HepG2 (cell line): Measurements from ENCODE around the gene ST3GAL4. TPM values are rescaled to one million over a fixed set of nuclear protein-coding genes. Genes with fewer than 3 reads are reported as not detected.

Source experiments
- ATAC-seq: fragments of 200-7000 bp; cut with Tn5 transposase; 3 replicates; pipeline ENCODE4 v1.9.1; 2020; ENCODE audit warnings: mild to moderate bottlenecking, moderate library complexity
- BruUV-seq: library from RNA; stranded (reverse); fragments of 400-500 nt; replicated peaks from 2 replicates; lab custom pipeline; 2021; lab: Mats Ljungman, UMichigan
- CTCF ChIA-PET: fragments of 300-600 bp; formaldehyde crosslinking; extraction: SDS; loops from one replicate; lab custom pipeline; 2021; ENCODE audit warnings: low total read pairs, inconsistent platforms, low intra/inter-chr PET ratio; lab: Yijun Ruan, JAX
- POLR2A ChIA-PET: fragments of 350-600 bp; sonication (Branson Sonifier 250); formaldehyde crosslinking; loops from one replicate; lab custom pipeline; 2020; ENCODE audit warnings: antibody characterized with exemption, inconsistent platforms; lab: Yijun Ruan, JAX
- DNase-seq: peaks from one replicate; pipeline ENCODE4 v3.0.0-alpha.2; 2015; ENCODE audit warnings: low spot score
- FAIRE-seq: peaks from 3 replicates; lab custom pipeline; 2011; peaks lifted over from hg19 to GRCh38; lab: Jason Lieb, UNC
- H2AFZ ChIP-seq: one replicate; pipeline ENCODE4 v1.6.1; 2011; ENCODE audit warnings: low read length, inconsistent platforms
- H3K27ac ChIP-seq: fragments of 300-600 bp; 3 replicates; pipeline ENCODE4 v1.8.0; 2011; ENCODE audit warnings: mixed run types, mild to moderate bottlenecking, mixed read lengths, low read length, inconsistent platforms; ENCODE audit not compliant: insufficient read depth; ENCODE audit errors: extremely low read length
- H3K27me3 ChIP-seq, 2 experiments: fragments of 200-600 bp in 1 of 2; 2 replicates in 1 of 2; 3 replicates in 1 of 2; pipeline versions ENCODE4 v1.6.0 to v1.8.0; 2011; ENCODE audit warnings: low read length in 2 of 2, mild to moderate bottlenecking in 2 of 2, moderate library complexity in 2 of 2, inconsistent platforms in 1 of 2; ENCODE audit not compliant: insufficient read depth in 2 of 2, control insufficient read depth in 1 of 2
- H3K36me3 ChIP-seq, 2 experiments: fragments of 200-600 bp in 1 of 2; replicated peaks in 1 of 2; 2 replicates in 1 of 2; 3 replicates in 1 of 2; pipeline versions ENCODE4 v1.5.1 to v1.8.0; 2011; ENCODE audit warnings: low read length in 2 of 2, inconsistent platforms in 1 of 2; ENCODE audit not compliant: insufficient read depth in 2 of 2, control insufficient read depth in 1 of 2
- H3K4me1 ChIP-seq: 2 replicates; pipeline ENCODE4 v1.5.1; 2012; ENCODE audit warnings: low read length, inconsistent platforms; ENCODE audit not compliant: insufficient read depth
- H3K4me2 ChIP-seq: 2 replicates; pipeline ENCODE4 v1.6.0; 2011; ENCODE audit warnings: low read depth, low read length, inconsistent platforms
- H3K4me3 ChIP-seq, 3 experiments: fragments of 200-600 bp in 1 of 3; sonication (generic), shearing (Covaris generic) in 1 of 3; replicated peaks in 1 of 3; 2 replicates each; pipeline ENCODE4 v1.5.1; 2011 to 2016; ENCODE audit warnings: low read length in 3 of 3, inconsistent platforms in 2 of 3, low read depth in 2 of 3, mild to moderate bottlenecking in 2 of 3, control low read depth in 1 of 3, mixed read lengths in 1 of 3; ENCODE audit not compliant: insufficient read depth in 1 of 3
- H3K79me2 ChIP-seq: one replicate; pipeline ENCODE4 v1.6.1; 2011; ENCODE audit warnings: low read length, inconsistent platforms; ENCODE audit not compliant: insufficient read depth
- H3K9ac ChIP-seq: 2 replicates; pipeline ENCODE4 v1.6.0; 2011; ENCODE audit warnings: mild to moderate bottlenecking, low read depth, low read length, inconsistent platforms; ENCODE audit not compliant: insufficient read depth
- H3K9me3 ChIP-seq: 2 replicates; pipeline ENCODE4 v1.5.1; 2012; ENCODE audit warnings: mild to moderate bottlenecking, low read length
- H4K20me1 ChIP-seq: 2 replicates; pipeline ENCODE4 v1.6.0; 2011; ENCODE audit warnings: inconsistent platforms, mild to moderate bottlenecking, low read length, moderate library complexity; ENCODE audit not compliant: insufficient read depth
- ASH2L ChIP-seq: fragments of 300-600, 200-600 bp; sonication (generic); IDR thresholded peaks from 2 replicates; pipeline ENCODE4 v1.7.0; 2017; ENCODE audit warnings: low read depth, mild to moderate bottlenecking, moderate library complexity, mixed read lengths, low read length; ENCODE audit not compliant: insufficient read length
- CTCF ChIP-seq: sonication (generic); formaldehyde crosslinking; IDR thresholded peaks from 2 replicates; pipeline ENCODE4 v1.5.0; 2020; ENCODE audit warnings: mild to moderate bottlenecking, missing genetic modification reagents, moderate library complexity
- MBD4 ChIP-seq: IDR thresholded peaks from 2 replicates; pipeline ENCODE4 v1.6.1; 2012; ENCODE audit warnings: low read length, inconsistent platforms, borderline replicate concordance
- SOX13 ChIP-seq, 3 experiments: fragments of 450-650 bp in 1 of 3; sonication (generic) in 1 of 3; formaldehyde crosslinking in 1 of 3; IDR thresholded peaks in 2 of 3; conservative IDR thresholded peaks in 1 of 3; 2 replicates each; pipeline versions ENCODE4 v1.5.0 to v1.6.1; 2016 to 2020; ENCODE audit warnings: antibody characterized with exemption in 1 of 3, mild to moderate bottlenecking in 1 of 3, missing compliant biosample characterization in 1 of 3, missing genetic modification reagents in 1 of 3, moderate library complexity in 1 of 3
- SOX5 ChIP-seq: IDR thresholded peaks from 2 replicates; pipeline ENCODE4 v1.6.1; 2016; ENCODE audit warnings: borderline replicate concordance
- STAT5B ChIP-seq: sonication (generic); formaldehyde crosslinking; IDR thresholded peaks from 2 replicates; pipeline ENCODE4 v1.4.0; 2020; ENCODE audit warnings: missing genetic modification reagents
- ZNF17 ChIP-seq: sonication (generic); formaldehyde crosslinking; IDR thresholded peaks from 2 replicates; pipeline ENCODE4 v1.5.0; 2020; ENCODE audit warnings: mild to moderate bottlenecking, missing genetic modification reagents
- ZNF33A ChIP-seq: sonication (generic); formaldehyde crosslinking; IDR thresholded peaks from 2 replicates; pipeline ENCODE4 v1.5.1; 2020; ENCODE audit warnings: missing genetic modification reagents, mild to moderate bottlenecking, moderate library complexity, borderline replicate concordance
- WGBS: methylation state at CpG from one replicate; pipeline ENCODE4 v1.1.6; 2017; ENCODE audit warnings: low lambda C conversion rate; 5-methylcytosine and 5-hydroxymethylcytosine counted together
- in situ Hi-C: cut with HindIII; loops from 2 replicates; pipeline ENCODE4 v1.10.0; 2017; ENCODE audit warnings: low pct_unique_long_range_greater_than_20kb; ENCODE audit not compliant: extremely low pct_ligation_motif_present
- intact Hi-C: fragments of 100-400 bp; cut with micrococcal nuclease; formaldehyde crosslinking; loops from one replicate; pipeline ENCODE4 v1.10.0; 2022; ENCODE audit not compliant: unreplicated experiment
- polyA plus RNA-seq, 8 experiments: library from polyadenylated mRNA; depleted of rRNA in 3 of 8; stranded (reverse) in 7 of 8; unstranded in 1 of 8; fragments of >200 nt; fragmentation: Illumina TruSeq in 4 of 8; extraction: Trizol in 4 of 8; gene quantifications; 2 replicates each; pipeline versions ENCODE4 v1.2.1 to v1.2.3, GENCODE V29; 2011 to 2016; ENCODE audit warnings: low read depth in 4 of 8, missing spikeins in 1 of 8, mixed read lengths in 1 of 8; ENCODE audit not compliant: insufficient read depth in 1 of 8
- total RNA-seq, 5 experiments: library from RNA; depleted of rRNA; stranded (reverse); fragments of >200 nt; fragmentation: Illumina TruSeq; extraction: Trizol; gene quantifications; 2 replicates each; pipeline ENCODE4 v1.2.3, GENCODE V29; 2016; ENCODE audit warnings: low read depth in 1 of 5
- TF ChIP-seq, protein P1 (sequence below): sonication (generic); formaldehyde crosslinking; IDR thresholded peaks from 2 replicates; pipeline ENCODE4 v1.9.0; 2021; ENCODE audit warnings: missing genetic modification reagents, mild to moderate bottlenecking, borderline replicate concordance
- TF ChIP-seq, protein P2 (sequence below): sonication (generic); formaldehyde crosslinking; IDR thresholded peaks from 2 replicates; pipeline ENCODE4 v1.4.0; 2020; ENCODE audit warnings: missing genetic modification reagents

ST3GAL4 gene
- total and polyA plus RNA-seq, 2 of the 13 experiments (the other 11 are each of a cell fraction or from before 2014, with no cell fraction given), result 9.1 to 13.3 TPM

- H3K4me1 ChIP-seq, result peaks cover 6% of the 10 kb centered on the region; the same call in 1 of the 2 replicates
- H3K79me2 ChIP-seq, result no peaks in the 10 kb centered on the region
- no peaks in the 10 kb centered on the region for H3K36me3 ChIP-seq
- ATAC-seq, result no peak
- no peak overlapping the region for H2AFZ ChIP-seq
- FAIRE-seq, result no peak
- 50% methylated on average over 4 of the region's 7 CpGs for whole genome bisulfite sequencing
- no peak overlapping the region for H3K9ac ChIP-seq
- in situ Hi-C loops, result loop anchor here (10.0 to 25.0 kb wide), 2 partner anchors 909 to 1726 kb away; no protein-coding TSS in a partner anchor
- H3K4me2 ChIP-seq, result no peak overlapping the region
- no peak overlapping the region for H3K4me3 ChIP-seq
- TF ChIP-seq ASH2L (no peak), STAT5B (CRISPR knock-in tag) (no peak), MBD4 (no peak), CTCF (no peak), SOX5 (no peak), SOX13 (IDR thresholded peaks at IDR 0.05) (no peak), SOX13 (CRISPR knock-in tag; conservative IDR thresholded peaks at IDR 0.05 in 1 of 2, IDR thresholded peaks at IDR 0.05 in 1 of 2) (no peak), ZNF33A (no peak), ZNF17 (CRISPR knock-in tag) (no peak)
- TF ChIP-seq, protein P1, sequence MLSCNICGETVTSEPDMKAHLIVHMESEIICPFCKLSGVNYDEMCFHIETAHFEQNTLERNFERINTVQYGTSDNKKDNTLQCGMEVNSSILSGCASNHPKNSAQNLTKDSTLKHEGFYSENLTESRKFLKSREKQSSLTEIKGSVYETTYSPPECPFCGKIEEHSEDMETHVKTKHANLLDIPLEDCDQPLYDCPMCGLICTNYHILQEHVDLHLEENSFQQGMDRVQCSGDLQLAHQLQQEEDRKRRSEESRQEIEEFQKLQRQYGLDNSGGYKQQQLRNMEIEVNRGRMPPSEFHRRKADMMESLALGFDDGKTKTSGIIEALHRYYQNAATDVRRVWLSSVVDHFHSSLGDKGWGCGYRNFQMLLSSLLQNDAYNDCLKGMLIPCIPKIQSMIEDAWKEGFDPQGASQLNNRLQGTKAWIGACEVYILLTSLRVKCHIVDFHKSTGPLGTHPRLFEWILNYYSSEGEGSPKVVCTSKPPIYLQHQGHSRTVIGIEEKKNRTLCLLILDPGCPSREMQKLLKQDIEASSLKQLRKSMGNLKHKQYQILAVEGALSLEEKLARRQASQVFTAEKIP (CRISPR knock-in tag), result no peak
- TF ChIP-seq, protein P2, sequence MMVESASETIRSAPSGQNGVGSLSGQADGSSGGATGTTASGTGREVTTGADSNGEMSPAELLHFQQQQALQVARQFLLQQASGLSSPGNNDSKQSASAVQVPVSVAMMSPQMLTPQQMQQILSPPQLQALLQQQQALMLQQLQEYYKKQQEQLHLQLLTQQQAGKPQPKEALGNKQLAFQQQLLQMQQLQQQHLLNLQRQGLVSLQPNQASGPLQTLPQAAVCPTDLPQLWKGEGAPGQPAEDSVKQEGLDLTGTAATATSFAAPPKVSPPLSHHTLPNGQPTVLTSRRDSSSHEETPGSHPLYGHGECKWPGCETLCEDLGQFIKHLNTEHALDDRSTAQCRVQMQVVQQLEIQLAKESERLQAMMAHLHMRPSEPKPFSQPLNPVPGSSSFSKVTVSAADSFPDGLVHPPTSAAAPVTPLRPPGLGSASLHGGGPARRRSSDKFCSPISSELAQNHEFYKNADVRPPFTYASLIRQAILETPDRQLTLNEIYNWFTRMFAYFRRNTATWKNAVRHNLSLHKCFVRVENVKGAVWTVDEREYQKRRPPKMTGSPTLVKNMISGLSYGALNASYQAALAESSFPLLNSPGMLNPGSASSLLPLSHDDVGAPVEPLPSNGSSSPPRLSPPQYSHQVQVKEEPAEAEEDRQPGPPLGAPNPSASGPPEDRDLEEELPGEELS (CRISPR knock-in tag), result no peak
- TF ChIP-seq, all 625 proteins: peak for 0
- Histone ChIP-seq H3K9me3 (no peaks in the 10 kb centered on the region), H3K27ac (no peak overlapping the region), H4K20me1 (no peaks in the 10 kb centered on the region), H3K27me3 (peaks cover 0 to 9% of the 10 kb centered on the region in 2 experiments; a peak in 2 of 5 replicates)
- no TSS peak for BruUV-seq
- ChIA-PET POLR2A (no interaction called here), CTCF (no interaction called here)
- intact Hi-C loops, result no loop called here
- no peak for DNase-seq
These were observed 80.8 kb downstream of the ST3GAL4 start for GRCh38 chr11:126436209-126436755.
